NT2/D1 (cell line): ENCODE results near the gene EIF2A.
"Not testable (repeated sequence)": the region's sequence is repeated elsewhere in the genome, so short reads cannot be mapped to it uniquely, and the experiment has no call there.

ENCODE experiments used
- DNase-seq: peaks from one replicate; pipeline ENCODE4 v3.0.0-alpha.2; 2011; ENCODE audit warnings: low read depth, low spot score
- H3K27me3 ChIP-seq: 2 replicates; pipeline ENCODE4 v1.6.0; 2011; ENCODE audit warnings: mild to moderate bottlenecking; ENCODE audit not compliant: insufficient read length, insufficient read depth
- H3K36me3 ChIP-seq: 2 replicates; pipeline ENCODE4 v1.6.1; 2011; ENCODE audit warnings: mild to moderate bottlenecking, low read length, mixed read lengths; ENCODE audit not compliant: insufficient read depth, insufficient read length
- H3K4me1 ChIP-seq: 2 replicates; pipeline ENCODE4 v1.5.1; 2011; ENCODE audit not compliant: insufficient read depth, insufficient read length
- H3K4me3 ChIP-seq: 2 replicates; pipeline ENCODE4 v1.5.1; 2011; ENCODE audit warnings: low read depth; ENCODE audit not compliant: insufficient read length
- H3K9ac ChIP-seq: 2 replicates; pipeline ENCODE4 v1.6.0; 2011; ENCODE audit warnings: low read depth; ENCODE audit not compliant: insufficient read length
- H3K9me3 ChIP-seq: 2 replicates; pipeline ENCODE4 v1.5.1; 2011; ENCODE audit warnings: mild to moderate bottlenecking, low read length; ENCODE audit not compliant: insufficient read depth
- SUZ12 ChIP-seq: IDR thresholded peaks from 2 replicates; pipeline ENCODE4 v1.6.1; 2011; ENCODE audit not compliant: insufficient read length, insufficient read depth; ENCODE audit errors: extremely low read depth
- YY1 ChIP-seq: IDR thresholded peaks from 2 replicates; pipeline ENCODE4 v1.6.1; 2011; ENCODE audit not compliant: insufficient read length, insufficient read depth
- ZNF274 ChIP-seq: IDR thresholded peaks from 2 replicates; pipeline ENCODE4 v1.6.1; 2011; ENCODE audit warnings: mild to moderate bottlenecking, low read depth, low read length

EIF2A gene

DNA sequence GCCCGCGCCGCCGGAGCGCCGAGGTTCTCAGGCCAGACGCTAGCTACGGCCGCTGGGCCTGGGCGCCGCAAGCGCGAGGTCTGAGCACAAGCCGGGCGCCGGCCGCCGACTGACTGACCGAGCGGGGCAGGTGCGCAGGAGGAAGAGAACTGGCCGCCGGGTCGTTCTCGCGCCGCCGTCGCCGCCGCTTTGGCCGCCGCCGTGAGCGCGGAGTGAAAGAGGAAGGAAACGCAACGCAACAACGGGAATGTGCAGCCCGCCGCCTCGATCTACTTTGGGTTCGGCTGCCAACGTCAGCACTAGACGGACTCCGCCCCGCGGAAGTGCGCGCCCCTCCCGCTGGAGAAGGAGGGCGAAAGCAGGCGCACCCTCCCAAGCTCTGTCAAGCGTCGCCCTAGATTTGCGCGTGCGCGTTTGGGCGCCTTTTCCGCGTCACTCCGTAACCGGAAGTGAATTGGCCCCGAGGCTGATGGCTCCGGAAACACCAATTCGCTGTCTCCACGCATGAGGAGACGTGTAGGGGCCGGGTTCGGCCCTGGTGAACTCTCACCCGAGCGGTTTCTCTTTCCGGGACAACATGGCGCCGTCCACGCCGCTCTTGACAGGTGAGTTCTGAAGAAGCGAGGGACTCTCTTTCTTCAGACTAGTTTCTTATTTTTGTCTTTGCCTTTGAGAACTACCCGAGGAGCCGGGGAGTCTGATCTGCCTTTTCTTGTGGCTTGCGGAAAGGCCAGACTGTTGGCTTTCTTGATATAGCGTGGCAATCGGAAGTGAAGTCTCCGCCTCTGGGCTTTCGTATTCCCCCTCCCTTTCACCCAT is at the start of gene EIF2A, which contains the start of gene SERP1:
TSS of gene EIF2A (plus strand) at position 562 of the 819 bp plus-strand sequence. CDS start at position 578, 16 bp downstream.
TSS of gene SERP1 (minus strand) at position 271 of the 819 bp plus-strand sequence. CDS start 361 bp downstream, outside the sequence.
- TF ChIP-seq YY1 = peak; percentile 85
- TF ChIP-seq ZNF274 = no peak
- peaks cover 68% of the 10 kb centered on the region for H3K36me3 ChIP-seq
- H3K4me1 ChIP-seq = no peaks in the 10 kb centered on the region
- H3K4me3 ChIP-seq = peak within 1 kb of the TSS; percentile 95
- H3K9me3 ChIP-seq = no peaks in the 10 kb centered on the region
- peak within 1 kb of the TSS; percentile 98 for H3K9ac ChIP-seq
- H3K27me3 ChIP-seq = no peaks in the 10 kb centered on the region
- DNase-seq = peak; percentile 98

DNA sequence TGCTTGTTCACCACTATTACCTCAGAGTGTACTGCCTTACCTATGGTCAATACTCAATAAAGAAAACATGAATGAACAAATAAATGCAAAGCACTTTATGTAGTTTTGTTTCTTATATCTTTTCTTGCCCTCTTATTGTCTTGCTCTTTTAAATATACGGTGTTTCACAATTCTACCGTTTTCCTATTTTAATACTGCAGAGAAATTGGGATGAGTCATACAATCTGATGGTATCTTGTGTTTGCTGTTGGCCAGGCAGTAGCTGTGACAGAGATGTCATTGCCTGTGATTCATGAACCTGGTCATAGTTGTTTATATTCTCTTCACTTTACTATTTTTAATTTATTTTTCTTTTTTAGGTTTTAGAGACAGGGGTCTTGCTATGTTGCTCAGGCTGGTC is 48.6 kb upstream of the EIF2A start:
- TF ChIP-seq SUZ12 = no peak
- TF ChIP-seq YY1 = no peak
- TF ChIP-seq ZNF274 = no peak
- DNase-seq = no peak
- Histone ChIP-seq H3K4me1 (no peaks in the 10 kb centered on the region), H3K9me3 (peaks cover 17% of the 10 kb centered on the region; the same call in 1 of the 2 replicates), H3K36me3 (no peaks in the 10 kb centered on the region), H3K27me3 (no peaks in the 10 kb centered on the region), H3K4me3 (no peak overlapping the region), H3K9ac (no peak overlapping the region)

- not testable (repeated sequence) for H3K4me3 ChIP-seq, DNase-seq, H3K9ac ChIP-seq, H3K36me3 ChIP-seq, H3K27me3 ChIP-seq, H3K4me1 ChIP-seq
- peaks cover 17% of the 10 kb centered on the region; the same call in 1 of the 2 replicates for H3K9me3 ChIP-seq
Measured at GRCh38 chr3:150500960-150501359, 45.6 kb upstream of the EIF2A start.

DNA sequence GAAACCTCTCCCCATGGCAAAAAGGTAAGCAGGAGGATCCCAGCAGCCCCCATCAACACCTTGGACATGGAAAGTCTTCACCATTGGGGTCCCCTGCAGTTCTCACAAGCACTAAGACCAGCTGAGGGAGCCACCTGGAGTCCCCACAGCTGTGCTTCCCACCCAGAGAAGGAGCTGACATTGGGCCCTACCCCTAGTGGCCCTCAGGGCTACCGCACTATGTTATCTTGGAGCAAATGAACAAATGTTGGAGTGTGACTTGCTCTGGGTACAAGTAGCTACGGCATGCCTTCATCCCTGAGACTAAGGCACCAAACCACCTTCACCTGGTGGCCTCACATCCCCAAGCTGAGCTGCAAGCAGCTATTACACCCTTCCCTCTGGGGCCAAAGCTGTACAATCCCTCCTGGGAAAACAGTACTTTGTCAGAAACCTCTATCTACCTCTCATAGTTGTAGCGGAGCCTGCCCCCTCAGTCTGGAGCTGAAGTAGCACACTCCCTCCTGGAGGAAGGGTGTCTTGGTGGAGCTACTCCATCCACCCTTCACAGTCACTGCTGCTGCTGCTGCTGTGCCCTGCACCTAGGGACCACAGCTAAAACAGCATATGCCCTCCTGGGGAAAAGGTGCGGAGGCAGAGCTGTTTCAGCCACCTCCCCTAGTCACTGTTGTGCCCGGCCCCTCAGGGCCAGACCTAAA is 43.0 kb upstream of the EIF2A start:
- DNase-seq = no peak
- H3K36me3 ChIP-seq = no peaks in the 10 kb centered on the region
- no peak overlapping the region for H3K4me3 ChIP-seq
- no peak overlapping the region for H3K9ac ChIP-seq
- no peaks in the 10 kb centered on the region for H3K27me3 ChIP-seq
- H3K9me3 ChIP-seq = peaks cover 17% of the 10 kb centered on the region
- no peaks in the 10 kb centered on the region for H3K4me1 ChIP-seq
- TF ChIP-seq YY1 = no peak
- TF ChIP-seq SUZ12 = no peak
- TF ChIP-seq ZNF274 = no peak

DNA sequence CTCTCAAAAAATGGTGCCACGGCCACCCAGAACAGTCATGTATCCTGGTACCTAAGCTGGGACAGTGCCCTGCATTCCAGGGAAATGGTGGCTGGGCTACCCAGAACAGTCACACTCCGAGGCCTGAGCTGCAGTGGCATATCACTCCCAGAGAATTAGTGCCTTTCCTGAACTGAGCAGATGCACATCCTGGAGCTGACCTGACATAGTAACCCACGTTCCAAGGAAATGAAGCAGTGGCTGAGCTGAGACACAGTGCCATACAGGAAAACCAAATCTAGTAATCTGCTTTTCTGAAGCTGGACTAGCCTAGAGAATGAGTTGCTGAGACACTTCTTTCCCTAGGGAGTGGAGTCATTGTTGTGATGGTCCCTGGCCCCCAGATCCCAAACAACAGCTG is 42.1 kb upstream of the EIF2A start:
- DNase-seq = no peak
- Histone ChIP-seq H3K9me3 (peaks cover 17% of the 10 kb centered on the region), H3K4me3 (no peak overlapping the region), H3K9ac (no peak overlapping the region), H3K4me1 (no peaks in the 10 kb centered on the region), H3K36me3 (no peaks in the 10 kb centered on the region), H3K27me3 (no peaks in the 10 kb centered on the region)
- TF ChIP-seq YY1 (no peak), SUZ12 (no peak), ZNF274 (no peak)

GRCh38 chr3:150508401-150508800 is 38.2 kb upstream of the EIF2A start:
- DNase-seq = no peak
- Histone ChIP-seq H3K9ac (no peak overlapping the region), H3K4me1 (no peaks in the 10 kb centered on the region), H3K27me3 (no peaks in the 10 kb centered on the region), H3K4me3 (no peak overlapping the region), H3K9me3 (no peaks in the 10 kb centered on the region; the same call in 1 of the 2 replicates), H3K36me3 (no peaks in the 10 kb centered on the region)
- TF ChIP-seq SUZ12 (no peak), YY1 (no peak), ZNF274 (no peak)

GRCh38 chr3:150509780-150510179 is 36.8 kb upstream of the EIF2A start:
- H3K9me3 ChIP-seq = no peaks in the 10 kb centered on the region; the same call in 1 of the 2 replicates
- no peak for TF ChIP-seq ZNF274

More at GRCh38 chr3:150509780-150510179, 36.8 kb upstream of the EIF2A start:
- Histone ChIP-seq H3K4me3 (no peak overlapping the region), H3K36me3 (no peaks in the 10 kb centered on the region), H3K9ac (no peak overlapping the region), H3K27me3 (no peaks in the 10 kb centered on the region), H3K4me1 (no peaks in the 10 kb centered on the region)
- DNase-seq = no peak
